Activated CD8-positive, alpha-beta memory T cell treated with anti-CD3 and anti-CD28 coated beads, Interleukin-2, amount 50 U/mL, for 24 hours (primary cell): ENCODE results near the gene MTFMT.

Experiments used
- DNase-seq: peaks from one replicate; pipeline ENCODE4 v3.0.0-alpha.2; 2020; ENCODE audit errors: extremely low read depth

The MTFMT gene

GRCh38 chr15:64987136-64987535 lies 42.3 kb downstream of the MTFMT start:
- DNase-seq = no peak

GRCh38 chr15:64985366-64986033 lies 43.9 kb downstream of the MTFMT start:
- DNase-seq = no peak

GRCh38 chr15:64982472-64982871 lies 47.0 kb downstream of the MTFMT start:
- DNase-seq = no peak

DNA sequence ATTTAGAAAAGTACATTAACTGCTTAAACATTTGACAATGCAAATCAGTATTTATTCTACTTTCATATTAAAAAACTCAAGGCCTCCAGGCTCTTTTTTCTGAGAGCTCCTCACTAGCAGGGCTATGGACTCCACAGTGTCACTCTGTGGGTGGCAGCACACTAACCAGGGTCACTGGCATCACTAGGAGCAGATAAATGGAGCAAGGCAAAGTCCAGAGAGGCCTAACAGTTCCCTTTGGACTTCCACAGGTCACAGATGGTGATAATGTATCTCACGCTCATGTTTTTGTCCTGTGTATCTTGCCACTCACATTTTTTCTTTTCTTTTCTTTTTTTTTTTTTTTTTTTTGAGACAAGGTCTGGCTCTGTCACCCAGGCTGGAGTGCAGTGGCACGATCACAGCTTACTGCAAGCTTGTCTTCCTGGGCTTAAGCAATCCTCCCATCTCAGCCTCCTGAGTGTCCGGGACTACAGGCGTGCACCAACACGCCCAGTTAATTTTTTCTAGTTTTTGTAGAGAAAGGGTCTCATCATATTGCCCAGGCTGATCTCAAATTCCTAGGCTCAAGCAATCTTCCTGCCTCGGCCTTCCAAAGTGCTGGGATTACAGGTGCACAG lies 47.5 kb downstream of the MTFMT start:
- no peak for DNase-seq

- no peak for DNase-seq
Measured at GRCh38 chr15:64979252-64979710, 50.2 kb downstream of the MTFMT start.

DNA sequence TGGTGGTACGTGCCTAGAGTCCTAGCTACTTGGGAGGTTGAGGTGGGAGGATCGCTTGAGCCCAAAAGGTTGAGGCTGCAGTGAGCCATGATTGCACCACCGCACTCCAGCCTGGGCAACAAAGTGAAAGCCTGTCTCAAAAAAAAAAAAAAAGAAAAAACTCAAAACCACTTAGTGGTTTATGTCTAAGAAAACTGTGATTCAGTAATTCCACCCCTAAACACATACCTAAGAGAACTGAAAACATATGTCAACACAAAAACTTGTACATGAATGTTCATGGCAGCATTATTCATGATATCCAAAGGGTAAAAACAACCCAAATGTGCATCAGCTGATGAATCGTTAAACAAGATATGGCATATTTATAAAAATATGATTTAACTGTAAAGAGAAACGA lies 54.0 kb downstream of the MTFMT start:
- no peak for DNase-seq

DNA sequence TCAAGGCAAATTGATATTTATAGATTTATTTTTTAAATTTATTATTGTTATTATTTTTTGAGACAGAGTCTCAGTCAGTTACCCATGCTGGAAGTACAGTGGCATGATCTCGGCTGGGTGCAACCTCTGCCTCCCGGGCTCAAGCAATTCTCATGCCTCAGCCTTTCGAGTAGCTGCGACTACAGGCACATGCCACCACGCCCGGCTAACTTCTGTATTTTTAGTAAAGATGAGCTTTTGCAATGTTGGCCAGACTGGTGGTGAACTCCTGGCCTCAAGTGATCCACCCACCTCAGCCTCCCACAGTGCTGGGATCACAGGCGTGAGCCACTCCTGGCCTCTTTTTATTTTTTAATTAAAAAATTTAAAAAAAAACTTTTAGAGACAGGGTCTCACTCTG lies 58.7 kb downstream of the MTFMT start:
- DNase-seq = no peak

GRCh38 chr15:64969401-64969800 lies 60.0 kb downstream of the MTFMT start:
- no peak for DNase-seq

GRCh38 chr15:64961013-64961412 lies 68.4 kb downstream of the MTFMT start:
- DNase-seq = no peak

GRCh38 chr15:64960153-64960552 lies 69.3 kb downstream of the MTFMT start:
- DNase-seq = no peak

DNA sequence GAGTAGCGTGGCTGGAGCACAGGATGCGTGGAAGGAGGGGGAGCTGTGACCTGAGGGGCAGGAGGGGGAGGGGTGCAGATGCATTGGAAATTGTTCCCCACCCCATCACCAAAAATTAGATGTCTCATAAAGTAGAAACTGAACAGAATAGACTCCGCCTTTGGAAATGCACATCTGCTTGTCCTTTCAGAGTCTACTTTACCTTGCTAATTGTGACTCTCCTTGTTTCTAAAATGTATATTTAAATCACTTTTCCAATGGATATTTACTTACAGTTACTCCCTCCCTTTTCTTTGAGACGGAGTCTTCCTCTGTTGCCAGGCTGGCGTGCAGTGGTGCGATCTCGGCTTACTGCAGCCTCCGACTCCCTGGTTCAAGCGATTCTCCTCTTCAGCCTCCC lies 70.3 kb downstream of the MTFMT start:
- no peak for DNase-seq

DNA sequence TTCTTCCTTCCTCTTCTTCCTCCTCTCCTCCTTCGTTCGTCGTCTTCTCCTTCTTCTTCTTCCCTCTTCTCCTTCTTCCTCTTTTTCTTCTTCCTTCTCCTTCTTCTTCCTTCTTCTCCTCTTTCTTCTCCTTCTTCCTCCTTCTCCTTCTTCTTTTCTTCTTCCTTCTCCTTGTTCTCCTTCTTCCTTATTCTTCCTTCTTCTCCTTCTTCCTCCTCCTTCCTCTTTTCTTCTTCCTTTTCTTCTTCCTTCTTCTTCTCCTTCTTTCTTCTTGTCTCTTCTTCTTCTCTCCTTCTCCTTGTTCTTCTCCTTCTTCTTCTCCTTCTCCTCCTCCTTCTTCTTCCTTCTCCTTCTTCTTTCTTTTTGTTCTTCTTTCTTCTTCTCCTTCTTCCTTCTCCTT lies 75.0 kb downstream of the MTFMT start:
- no peak for DNase-seq

DNA sequence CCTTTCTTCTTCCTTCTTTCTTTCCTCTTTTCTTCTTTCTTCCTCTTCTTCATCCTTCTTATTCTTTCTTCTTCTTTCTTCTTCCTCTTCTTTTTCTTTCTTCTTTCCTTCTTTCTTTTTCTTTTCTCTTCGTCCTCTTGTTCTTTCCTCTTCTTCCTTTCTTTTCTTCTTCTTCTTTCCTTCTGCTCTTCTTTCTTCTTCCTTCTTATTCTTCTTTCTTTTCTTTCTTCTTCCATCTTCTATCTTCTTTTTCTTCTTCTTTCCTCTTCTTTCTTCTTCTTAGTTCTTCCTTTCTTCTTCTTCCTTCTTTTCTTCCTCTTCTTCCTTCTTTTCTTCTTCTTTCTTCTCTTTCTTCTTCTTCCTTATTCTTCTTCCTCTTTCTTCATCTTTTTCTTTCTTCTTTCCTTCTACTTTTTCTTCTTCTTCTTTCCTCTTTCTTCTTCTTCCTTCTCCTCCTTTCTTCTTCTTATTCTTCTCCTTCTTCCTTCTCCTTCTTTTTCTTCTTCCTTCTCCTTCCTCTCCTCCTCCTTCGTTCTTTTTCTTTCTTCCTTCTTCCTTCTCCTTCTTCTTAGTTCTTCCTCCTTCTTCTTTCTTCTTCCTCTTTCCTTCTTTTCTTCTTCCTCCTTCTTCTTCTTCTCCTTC lies 77.5 kb downstream of the MTFMT start:
- DNase-seq = no peak
